Upper lobe of right lung (tissue), 1 donor: ENCODE results near the gene CMSS1. TPM values are rescaled to one million over a fixed set of nuclear protein-coding genes. Genes with fewer than 3 reads are reported as not detected.

ENCODE experiments used
- ATAC-seq: fragments of 200-7000 bp; cut with Tn5 transposase; one replicate; pipeline ENCODE4 v1.9.1; 2020; ENCODE audit warnings: mild to moderate bottlenecking, moderate library complexity
- DNase-seq: peaks from one replicate; pipeline ENCODE4 v3.0.0-alpha.2; 2020
- H3K27ac ChIP-seq: fragments of 200-600 bp; one replicate; pipeline ENCODE4 v1.8.0; 2022
- H3K27me3 ChIP-seq: fragments of 200-600 bp; one replicate; pipeline ENCODE4 v1.8.0; 2022; ENCODE audit warnings: mild to moderate bottlenecking
- H3K36me3 ChIP-seq: fragments of 200-600 bp; one replicate; pipeline ENCODE4 v1.8.0; 2022
- H3K4me1 ChIP-seq: fragments of 200-600 bp; one replicate; pipeline ENCODE4 v1.8.0; 2022
- H3K4me3 ChIP-seq: fragments of 200-600 bp; one replicate; pipeline ENCODE4 v1.8.0; 2022; ENCODE audit warnings: mild to moderate bottlenecking
- H3K9me3 ChIP-seq: fragments of 200-600 bp; one replicate; pipeline ENCODE4 v1.8.0; 2022
- CTCF ChIP-seq: fragments of 200-600 bp; IDR thresholded peaks from one replicate; pipeline ENCODE4 v1.8.0; 2022; ENCODE audit warnings: antibody characterized with exemption
- intact Hi-C: fragments of 100-400 bp; cut with DNase I; formaldehyde crosslinking; loops from one replicate; pipeline ENCODE4 v1.11.0; 2022
- total RNA-seq: library from RNA; stranded (reverse); fragmentation: NEBNext Ultra II Directional; extraction: Animal tissue kit (Norgen Biotek cat#: 25700); gene quantifications from one replicate; pipeline ENCODE4 v1.2.1, GENCODE V29; 2021
- donor health status: DM: no; HTN: yes; CAD: no; lungs with severe emphysema.

CMSS1 gene
- total RNA-seq, 1 donor from 2014 or later: 20.6 TPM

DNA sequence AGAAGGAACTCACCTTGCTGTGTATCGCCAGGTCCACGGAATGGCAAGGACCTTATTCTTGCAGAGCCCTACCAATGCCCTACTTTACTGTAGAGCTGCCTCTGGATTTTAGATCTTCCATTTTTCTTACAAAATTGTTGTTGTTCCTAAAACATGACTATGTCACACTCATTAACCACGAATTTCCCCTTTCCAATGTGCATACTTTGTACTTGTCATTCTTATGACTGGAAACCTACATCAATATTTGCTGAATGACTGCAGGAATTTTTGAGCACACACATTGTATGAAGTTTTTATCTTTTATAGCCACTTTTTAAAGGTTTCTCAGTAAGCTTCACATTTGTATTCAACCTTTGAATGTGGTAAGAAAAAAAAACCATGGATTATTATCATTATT, 35.9 kb upstream of the CMSS1 start:
- Histone ChIP-seq H3K27ac (no peak overlapping the region), H3K4me3 (no peak overlapping the region), H3K4me1 (no peaks in the 10 kb centered on the region), H3K27me3 (no peaks in the 10 kb centered on the region), H3K9me3 (no peaks in the 10 kb centered on the region), H3K36me3 (no peaks in the 10 kb centered on the region)
- TF ChIP-seq CTCF: no peak
- DNase-seq: no peak
- no peak for ATAC-seq
- intact Hi-C loops: no loop called here

- Histone ChIP-seq H3K9me3 (no peaks in the 10 kb centered on the region), H3K36me3 (no peaks in the 10 kb centered on the region), H3K4me1 (no peaks in the 10 kb centered on the region), H3K27ac (no peak overlapping the region), H3K4me3 (no peak overlapping the region), H3K27me3 (no peaks in the 10 kb centered on the region)
- no peak for TF ChIP-seq CTCF
- no peak for DNase-seq
- ATAC-seq: no peak
- intact Hi-C loops: no loop called here
Measured at GRCh38 chr3:99783011-99783573, 34.6 kb upstream of the CMSS1 start.

GRCh38 chr3:99789011-99789721, 28.5 kb upstream of the CMSS1 start:
- H3K9me3 ChIP-seq: no peaks in the 10 kb centered on the region
- DNase-seq: no peak
- H3K27ac ChIP-seq: no peak overlapping the region
- H3K36me3 ChIP-seq: no peaks in the 10 kb centered on the region
- peak; percentile 62 for TF ChIP-seq CTCF
- H3K4me3 ChIP-seq: no peak overlapping the region
- H3K27me3 ChIP-seq: no peaks in the 10 kb centered on the region
- intact Hi-C loops: no loop called here
- peak; percentile 91 for ATAC-seq
- H3K4me1 ChIP-seq: no peaks in the 10 kb centered on the region

GRCh38 chr3:99794485-99794884, 23.2 kb upstream of the CMSS1 start:
- no peaks in the 10 kb centered on the region for H3K27me3 ChIP-seq
- no peaks in the 10 kb centered on the region for H3K36me3 ChIP-seq
- ATAC-seq: peak; percentile 13
- no peak for TF ChIP-seq CTCF
- no peak overlapping the region for H3K4me3 ChIP-seq
- DNase-seq: no peak
- no peaks in the 10 kb centered on the region for H3K4me1 ChIP-seq
- no peaks in the 10 kb centered on the region for H3K9me3 ChIP-seq
- intact Hi-C loops: no loop called here
- no peak overlapping the region for H3K27ac ChIP-seq

GRCh38 chr3:99795573-99795972, 22.1 kb upstream of the CMSS1 start:
- DNase-seq (no peak), ATAC-seq (peak; percentile 9)
- Histone ChIP-seq H3K27me3 (no peaks in the 10 kb centered on the region), H3K36me3 (no peaks in the 10 kb centered on the region), H3K4me3 (no peak overlapping the region), H3K9me3 (no peaks in the 10 kb centered on the region), H3K27ac (no peak overlapping the region), H3K4me1 (no peaks in the 10 kb centered on the region)
- intact Hi-C loops: no loop called here
- TF ChIP-seq CTCF: no peak
